ENCODE results near the gene CD300E. TPM values are rescaled to one million over a fixed set of nuclear protein-coding genes. Genes with fewer than 3 reads are reported as not detected.

CD300E gene
- total and polyA plus RNA-seq, 2 donors (not counting 3 experiments of a cell fraction or from before 2014, with no cell fraction given), result not detected

GRCh38 chr17:74635418-74635817 is 11.9 kb upstream of the CD300E start:
- TF ChIP-seq POLR2AphosphoS5 (IDR thresholded peaks at IDR 0.05; ENCODE audit: insufficient read depth, low read depth, low read length), result no peak
- no peak for TF ChIP-seq CTCF (IDR thresholded peaks at IDR 0.05; ENCODE audit: extremely low read depth in 1 of 2, insufficient read depth in 1 of 2, low read depth in 1 of 2, low read length in 2 of 2)
- no peak for TF ChIP-seq GATA2 (IDR thresholded peaks at IDR 0.05; ENCODE audit: insufficient read depth, insufficient read length, low read depth, low read length)
- TF ChIP-seq POLR2A (IDR thresholded peaks at IDR 0.05; ENCODE audit: low read depth, low read length), result no peak
- no peak for TF ChIP-seq MAX (IDR thresholded peaks at IDR 0.05; ENCODE audit: insufficient read depth, insufficient read length)
- no peak for TF ChIP-seq JUN (IDR thresholded peaks at IDR 0.05; ENCODE audit: borderline replicate concordance, insufficient read depth, insufficient read length, low read depth)
- no peak for TF ChIP-seq EZH2 (IDR thresholded peaks at IDR 0.05; ENCODE audit: borderline replicate concordance, low read depth, low read length, severe bottlenecking)
- TF ChIP-seq MYC (IDR thresholded peaks at IDR 0.05; ENCODE audit: low read depth, low read length), result no peak
- TF ChIP-seq FOS (IDR thresholded peaks at IDR 0.05; ENCODE audit: borderline replicate concordance, insufficient read depth, low read length), result no peak
- ChIA-PET POLR2A (no interaction called here), CTCF (no interaction called here)
- no peaks in the 10 kb centered on the region for H3K9me1 ChIP-seq (replicated peaks; ENCODE audit: control insufficient read depth, extremely low read depth, insufficient read depth, low read length)
- no peak for DNase-seq (ENCODE audit: low read depth, low spot score)
- dilution Hi-C loops (cut with MboI; ENCODE audit: extremely low pct_ligation_motif_present, low sequenced_read_pairs) (no loop called here), intact Hi-C loops (cut with micrococcal nuclease) (no loop called here)
- no peak overlapping the region for H3K9ac ChIP-seq (replicated peaks; ENCODE audit: extremely low read depth, insufficient read depth, low read length)
- H3K4me1 ChIP-seq (ENCODE audit: control insufficient read depth, extremely low read depth, insufficient read depth, low read length), result no peaks in the 10 kb centered on the region
- H3K4me2 ChIP-seq (ENCODE audit: insufficient read depth, low read length), result no peak overlapping the region
- H3K79me2 ChIP-seq (ENCODE audit: control insufficient read depth, insufficient read depth, low read length), result no peaks in the 10 kb centered on the region
- H3K27me3 ChIP-seq (ENCODE audit: control insufficient read depth in 2 of 2, insufficient read depth in 2 of 2, low read length in 2 of 2), result no peaks in the 10 kb centered on the region
- H3K9me3 ChIP-seq (replicated peaks; ENCODE audit: control insufficient read depth, insufficient read depth, low read length), result no peaks in the 10 kb centered on the region
- H3K4me3 ChIP-seq (replicated peaks in 1 of 3; ENCODE audit: insufficient read depth in 1 of 3, low read depth in 1 of 3, low read length in 3 of 3), result no peak overlapping the region
- FAIRE-seq, result no peak
- no peaks in the 10 kb centered on the region for H3K36me3 ChIP-seq (ENCODE audit: control insufficient read depth in 2 of 2, extremely low read depth in 1 of 2, insufficient read depth in 2 of 2, low read length in 2 of 2)
- H3K27ac ChIP-seq (ENCODE audit: insufficient read depth, low read depth, low read length), result no peak overlapping the region
- H2AFZ ChIP-seq (ENCODE audit: low read depth, low read length), result no peak overlapping the region
- no peaks in the 10 kb centered on the region for H4K20me1 ChIP-seq (replicated peaks; ENCODE audit: control insufficient read depth, extremely low read depth, insufficient read depth, low read length)
- BruUV-seq (replicated peaks), result no TSS peak

Data from endothelial cell of umbilical vein (primary cell).